HG03039 (cell line): ENCODE data around the gene KIRREL1.

Experiments used
- ATAC-seq: cut with Tn5 transposase; IDR thresholded peaks from one replicate; pipeline ENCODE4 v1.9.1; 2021; ENCODE audit warnings: mild to moderate bottlenecking, moderate library complexity; ENCODE audit not compliant: unreplicated experiment

KIRREL1 gene

GRCh38 chr1:158062174-158062573 lies 68.7 kb downstream of the KIRREL1 start:
- no peak for ATAC-seq

DNA sequence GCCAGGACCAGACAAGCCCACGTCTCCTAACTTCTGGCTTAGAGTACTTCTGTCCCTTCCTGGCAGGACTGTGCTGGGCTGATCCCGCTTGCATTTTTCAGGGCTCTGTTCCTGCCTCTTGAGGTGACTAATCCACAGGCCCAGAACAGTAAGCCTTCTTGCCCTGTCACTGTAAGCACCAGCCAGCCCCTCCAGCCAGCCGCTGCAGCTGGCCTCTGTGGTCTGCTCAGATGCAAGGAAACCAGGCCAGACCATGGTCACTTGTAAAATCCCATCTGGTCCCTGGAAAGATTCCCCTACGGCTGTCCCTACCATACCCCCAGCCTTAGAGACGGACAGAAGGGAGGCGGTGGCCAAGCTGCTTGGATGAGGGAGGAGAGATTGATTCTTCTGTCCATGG lies 74.2 kb downstream of the KIRREL1 start:
- no peak for ATAC-seq

DNA sequence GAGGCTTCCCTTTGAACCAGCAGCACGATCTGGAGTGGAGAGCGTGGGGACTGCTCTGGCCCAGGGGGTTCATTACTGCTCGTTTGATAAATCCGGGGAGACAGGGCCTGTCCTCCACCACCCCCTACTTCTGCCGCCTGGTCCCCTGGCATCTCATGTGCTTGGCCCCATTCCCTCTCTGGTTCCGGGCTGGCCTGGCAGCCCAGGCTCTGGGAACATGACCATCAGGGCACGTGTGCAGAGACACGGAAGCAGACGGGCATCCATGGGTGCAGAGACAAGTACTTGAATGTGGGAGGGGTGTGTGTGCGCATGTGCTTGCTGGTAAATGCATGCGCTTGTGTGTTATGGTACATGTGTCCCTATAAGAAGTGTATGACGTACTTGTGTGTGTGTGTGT lies 75.5 kb downstream of the KIRREL1 start:
- ATAC-seq = no peak

GRCh38 chr1:158071138-158071537 lies 77.7 kb downstream of the KIRREL1 start:
- ATAC-seq = no peak

- no peak for ATAC-seq
Measured at GRCh38 chr1:158075078-158075477, 81.6 kb downstream of the KIRREL1 start.

- ATAC-seq = no peak
Measured at GRCh38 chr1:158076441-158076840, 83.0 kb downstream of the KIRREL1 start.

GRCh38 chr1:158077411-158078256 lies 84.2 kb downstream of the KIRREL1 start:
- no peak for ATAC-seq

DNA sequence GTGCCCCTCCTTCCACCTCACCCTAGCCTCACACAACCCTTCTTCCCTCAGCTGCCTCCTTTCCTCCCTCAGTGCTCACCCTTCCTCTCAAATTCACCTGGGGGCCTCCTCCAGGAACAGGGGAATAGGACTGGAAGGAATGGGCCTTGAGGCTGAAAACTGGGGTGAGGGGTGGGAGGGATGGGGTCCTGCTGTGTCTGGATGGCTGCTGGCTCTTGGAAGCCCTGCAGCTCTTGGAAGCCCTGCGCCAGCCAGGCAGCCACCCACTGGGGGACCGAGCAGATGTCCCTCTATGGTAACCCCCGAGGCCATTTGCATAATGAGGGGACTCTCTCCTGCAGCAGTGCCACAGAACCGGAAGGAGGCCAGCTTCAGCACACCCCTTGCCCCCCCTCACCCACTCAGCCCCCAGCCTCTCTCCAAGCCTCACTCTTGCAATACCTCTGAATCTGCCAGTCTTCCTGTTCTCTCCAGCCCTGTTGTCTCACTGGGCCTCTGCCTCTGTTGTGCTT lies 85.2 kb downstream of the KIRREL1 start:
- ATAC-seq = no peak

- no peak for ATAC-seq
Measured at GRCh38 chr1:158080066-158080465, 86.6 kb downstream of the KIRREL1 start.

GRCh38 chr1:158084336-158084735 lies 90.9 kb downstream of the KIRREL1 start:
- no peak for ATAC-seq

DNA sequence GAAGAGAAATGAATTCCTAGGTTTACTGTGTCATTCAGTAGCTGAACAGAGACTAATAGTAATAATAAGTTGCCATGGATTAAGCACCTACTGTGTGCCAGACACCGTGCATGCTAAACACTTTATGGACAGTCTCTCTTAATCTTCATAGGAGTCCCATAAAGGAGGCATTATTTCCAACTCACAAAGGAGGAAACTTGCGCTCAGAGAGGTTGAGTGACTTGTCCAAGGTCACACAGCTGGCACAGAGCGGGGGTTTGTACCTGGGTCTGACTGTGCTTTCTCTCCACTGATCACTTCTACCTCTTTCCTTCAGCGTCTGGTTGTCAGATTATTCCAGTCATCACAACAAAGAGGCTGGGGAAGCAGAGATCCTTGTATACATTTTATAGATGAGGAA lies 91.3 kb downstream of the KIRREL1 start:
- no peak for ATAC-seq

DNA sequence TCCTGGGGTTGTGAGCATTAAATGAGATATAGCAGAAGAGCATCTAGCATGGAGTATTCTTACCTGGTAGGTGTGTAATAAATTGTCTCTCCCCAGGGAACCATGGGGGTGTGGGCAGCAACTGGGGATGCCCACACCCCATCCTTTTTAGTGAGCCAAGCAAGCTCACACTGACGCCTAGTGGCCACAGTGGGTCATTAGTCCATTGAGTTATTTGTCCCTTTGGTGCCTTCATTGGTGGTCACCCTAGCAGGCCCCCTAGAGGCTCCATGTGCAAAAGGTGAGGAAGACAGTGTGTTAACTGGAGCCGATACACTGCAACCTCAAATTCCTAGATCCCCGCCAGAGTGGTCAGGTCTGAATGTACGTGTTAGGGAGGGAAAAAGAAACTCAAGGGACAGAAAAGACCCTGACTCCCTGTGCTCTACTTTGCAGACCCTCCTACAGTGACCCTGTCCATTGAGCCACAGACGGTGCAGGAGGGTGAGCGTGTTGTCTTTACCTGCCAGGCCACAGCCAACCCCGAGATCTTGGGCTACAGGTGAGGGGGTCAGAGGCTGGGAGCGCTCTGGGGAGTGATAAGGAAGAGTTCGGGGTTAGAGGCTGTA lies 94.0 kb downstream of the KIRREL1 start:
- no peak for ATAC-seq

DNA sequence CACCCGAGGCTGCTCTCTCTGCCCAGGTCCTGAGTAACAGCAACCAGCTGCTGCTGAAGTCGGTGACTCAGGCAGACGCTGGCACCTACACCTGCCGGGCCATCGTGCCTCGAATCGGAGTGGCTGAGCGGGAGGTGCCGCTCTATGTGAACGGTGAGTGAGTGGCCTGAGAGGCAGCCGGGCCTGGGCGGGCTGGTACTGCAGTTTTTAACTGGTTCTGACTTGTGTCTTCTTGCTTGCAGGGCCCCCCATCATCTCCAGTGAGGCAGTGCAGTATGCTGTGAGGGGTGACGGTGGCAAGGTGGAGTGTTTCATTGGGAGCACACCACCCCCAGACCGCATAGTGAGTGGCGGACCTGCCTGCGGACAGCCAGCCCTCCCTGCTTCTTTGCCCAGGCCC lies 96.0 kb downstream of the KIRREL1 start:
- no peak for ATAC-seq

GRCh38 chr1:158089925-158090637 lies 96.6 kb downstream of the KIRREL1 start:
- ATAC-seq = no peak

- ATAC-seq = no peak
Measured at GRCh38 chr1:158093376-158093775, 99.9 kb downstream of the KIRREL1 start.

- no peak for ATAC-seq
Measured at GRCh38 chr1:158094571-158094970, 101.1 kb downstream of the KIRREL1 start.

GRCh38 chr1:158095737-158096335 lies 102.4 kb downstream of the KIRREL1 start:
- no peak for ATAC-seq

DNA sequence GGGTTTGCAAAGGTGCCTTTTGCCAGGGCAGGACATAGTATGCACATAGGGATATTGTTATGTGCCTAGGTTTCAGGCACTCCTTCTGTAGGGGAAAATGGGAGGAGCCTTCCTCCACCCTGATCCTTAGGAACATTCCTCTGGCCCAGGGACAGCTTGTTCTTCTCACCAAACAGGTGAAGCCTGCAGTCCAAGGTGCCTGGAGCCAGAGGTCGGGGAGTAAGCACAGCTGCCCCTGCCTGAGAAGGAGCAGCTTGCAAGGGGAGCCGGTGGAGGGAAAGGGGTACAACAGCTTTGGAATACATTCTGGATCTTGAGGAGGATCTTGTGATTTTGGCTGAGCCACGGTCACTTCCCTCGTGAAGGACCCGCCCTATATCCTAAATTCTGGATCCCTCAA lies 104.8 kb downstream of the KIRREL1 start:
- ATAC-seq = no peak

- no peak for ATAC-seq
Measured at GRCh38 chr1:158099185-158099584, 105.7 kb downstream of the KIRREL1 start.

- no peak for ATAC-seq
Measured at GRCh38 chr1:158100498-158100897, 107.1 kb downstream of the KIRREL1 start.

- ATAC-seq = no peak
Measured at GRCh38 chr1:158101455-158101854, 108.0 kb downstream of the KIRREL1 start.
